Effector CD4-positive, alpha-beta T cell (primary cell): Measurements from ENCODE around the gene ABCC3.

Source experiments
- DNase-seq: peaks from one replicate; pipeline ENCODE4 v3.0.0-alpha.2; 2020

Gene ABCC3

GRCh38 chr17:50685691-50686493 lies 51.2 kb downstream of the ABCC3 start:
- DNase-seq = no peak

- no peak for DNase-seq
Observed at GRCh38 chr17:50686494-50687199, 52.0 kb downstream of the ABCC3 start.

GRCh38 chr17:50687200-50688066 lies 52.8 kb downstream of the ABCC3 start:
- DNase-seq = no peak

- no peak for DNase-seq
Observed at GRCh38 chr17:50688245-50688644, 53.6 kb downstream of the ABCC3 start.

- no peak for DNase-seq
Observed at GRCh38 chr17:50689251-50689650, 54.6 kb downstream of the ABCC3 start.

GRCh38 chr17:50689956-50690886 lies 55.5 kb downstream of the ABCC3 start:
- no peak for DNase-seq

- DNase-seq = no peak
Observed at GRCh38 chr17:50690887-50691549, 56.3 kb downstream of the ABCC3 start.

GRCh38 chr17:50691550-50692447 lies 57.1 kb downstream of the ABCC3 start:
- no peak for DNase-seq

- no peak for DNase-seq
Observed at GRCh38 chr17:50692448-50693035, 57.9 kb downstream of the ABCC3 start.

- no peak for DNase-seq
Observed at GRCh38 chr17:50693036-50693682, 58.5 kb downstream of the ABCC3 start.

GRCh38 chr17:50696365-50696879 lies 61.7 kb downstream of the ABCC3 start:
- DNase-seq = no peak

- no peak for DNase-seq
Observed at GRCh38 chr17:50697062-50697461, 62.4 kb downstream of the ABCC3 start.

- no peak for DNase-seq
Observed at GRCh38 chr17:50697663-50698272, 63.1 kb downstream of the ABCC3 start.

GRCh38 chr17:50699410-50699809 lies 64.7 kb downstream of the ABCC3 start:
- DNase-seq = no peak

- no peak for DNase-seq
Observed at GRCh38 chr17:50703162-50703561, 68.5 kb downstream of the ABCC3 start.

- DNase-seq = peak; percentile 85
Observed at GRCh38 chr17:50707289-50708049, 72.8 kb downstream of the ABCC3 start, which contains the start of gene ANKRD40. Gene ANKRD40 (minus strand): TSS chr17:50707914. CDS start chr17:50707654, 260 bp downstream.

- DNase-seq = no peak
Observed at GRCh38 chr17:50708050-50709000, 73.6 kb downstream of the ABCC3 start.
